GM12891 (cell line): ENCODE results near the gene KCNH1.

ENCODE experiments used
- DNase-seq: peaks from one replicate; pipeline ENCODE4 v3.0.0; 2011; ENCODE audit warnings: low spot score; ENCODE audit not compliant: insufficient read length
- FAIRE-seq: peaks from 2 replicates; lab custom pipeline; 2011; peaks lifted over from hg19 to GRCh38; lab: Jason Lieb, UNC
- PAX5 ChIP-seq: IDR thresholded peaks from 2 replicates; pipeline ENCODE4 v1.6.1; 2011; ENCODE audit warnings: low read length, moderate library complexity, mild to moderate bottlenecking; ENCODE audit not compliant: insufficient read depth, severe bottlenecking
- POLR2A ChIP-seq: IDR thresholded peaks from 2 replicates; pipeline ENCODE4 v1.6.1; 2011; ENCODE audit warnings: low read depth, low read length, control low read depth
- POLR2AphosphoS5 ChIP-seq: IDR thresholded peaks from 2 replicates; pipeline ENCODE4 v1.6.1; 2011; ENCODE audit warnings: low read depth, low read length, control low read depth
- POU2F2 ChIP-seq: IDR thresholded peaks from 2 replicates; pipeline ENCODE4 v1.6.1; 2011; ENCODE audit warnings: low read depth, mild to moderate bottlenecking, control low read depth, low read length, moderate library complexity
- SPI1 ChIP-seq: IDR thresholded peaks from 2 replicates; pipeline ENCODE4 v1.6.1; 2011; ENCODE audit warnings: low read depth, low read length, control low read depth
- TAF1 ChIP-seq: IDR thresholded peaks from 2 replicates; pipeline ENCODE4 v1.6.1; 2011; ENCODE audit warnings: low read depth, low read length, control low read depth

KCNH1 gene

GRCh38 chr1:210652329-210652954, 481.5 kb downstream of the KCNH1 start:
- FAIRE-seq (no peak), DNase-seq (no peak)
- no peak for TF ChIP-seq POLR2A
- TF ChIP-seq PAX5: no peak
- TF ChIP-seq POU2F2: no peak
- TF ChIP-seq SPI1: no peak
- no peak for TF ChIP-seq TAF1
- no peak for TF ChIP-seq POLR2AphosphoS5

GRCh38 chr1:210650403-210650802, 483.5 kb downstream of the KCNH1 start:
- FAIRE-seq (no peak), DNase-seq (no peak)
- TF ChIP-seq SPI1: no peak
- no peak for TF ChIP-seq POLR2AphosphoS5
- TF ChIP-seq PAX5: no peak
- no peak for TF ChIP-seq POU2F2
- TF ChIP-seq POLR2A: no peak
- no peak for TF ChIP-seq TAF1

DNA sequence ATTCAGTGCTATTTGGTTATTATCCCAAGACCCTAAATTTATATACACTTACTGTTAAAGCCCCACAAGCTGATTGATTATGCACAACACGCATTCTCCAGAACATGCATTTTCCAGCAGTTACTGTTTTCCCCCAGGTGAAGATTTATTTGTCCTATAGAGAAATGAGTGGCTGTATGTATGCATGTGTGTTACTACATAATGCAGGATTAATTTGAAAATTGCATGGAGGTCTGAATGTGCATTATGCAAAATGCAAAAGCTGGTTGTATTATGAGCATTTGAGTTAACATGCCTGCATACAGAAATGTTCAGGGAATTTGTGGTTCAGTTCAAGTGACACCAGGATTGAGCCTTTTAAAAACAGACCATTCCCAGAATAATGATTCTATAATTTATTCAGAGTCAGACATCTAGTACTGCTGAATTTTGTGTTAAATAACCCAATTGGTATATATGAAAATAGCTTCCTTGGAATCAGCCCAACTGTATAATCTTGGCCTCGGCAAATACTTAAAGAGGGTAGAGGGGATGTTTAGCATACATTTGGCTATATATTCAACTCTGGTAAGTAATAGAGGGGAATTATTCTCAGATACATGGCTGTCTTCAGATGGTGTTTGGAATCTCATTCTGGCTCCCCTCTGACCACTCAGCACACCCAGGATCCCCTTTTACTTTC, 485.2 kb downstream of the KCNH1 start:
- FAIRE-seq (no peak), DNase-seq (no peak)
- TF ChIP-seq POU2F2: no peak

DNA sequence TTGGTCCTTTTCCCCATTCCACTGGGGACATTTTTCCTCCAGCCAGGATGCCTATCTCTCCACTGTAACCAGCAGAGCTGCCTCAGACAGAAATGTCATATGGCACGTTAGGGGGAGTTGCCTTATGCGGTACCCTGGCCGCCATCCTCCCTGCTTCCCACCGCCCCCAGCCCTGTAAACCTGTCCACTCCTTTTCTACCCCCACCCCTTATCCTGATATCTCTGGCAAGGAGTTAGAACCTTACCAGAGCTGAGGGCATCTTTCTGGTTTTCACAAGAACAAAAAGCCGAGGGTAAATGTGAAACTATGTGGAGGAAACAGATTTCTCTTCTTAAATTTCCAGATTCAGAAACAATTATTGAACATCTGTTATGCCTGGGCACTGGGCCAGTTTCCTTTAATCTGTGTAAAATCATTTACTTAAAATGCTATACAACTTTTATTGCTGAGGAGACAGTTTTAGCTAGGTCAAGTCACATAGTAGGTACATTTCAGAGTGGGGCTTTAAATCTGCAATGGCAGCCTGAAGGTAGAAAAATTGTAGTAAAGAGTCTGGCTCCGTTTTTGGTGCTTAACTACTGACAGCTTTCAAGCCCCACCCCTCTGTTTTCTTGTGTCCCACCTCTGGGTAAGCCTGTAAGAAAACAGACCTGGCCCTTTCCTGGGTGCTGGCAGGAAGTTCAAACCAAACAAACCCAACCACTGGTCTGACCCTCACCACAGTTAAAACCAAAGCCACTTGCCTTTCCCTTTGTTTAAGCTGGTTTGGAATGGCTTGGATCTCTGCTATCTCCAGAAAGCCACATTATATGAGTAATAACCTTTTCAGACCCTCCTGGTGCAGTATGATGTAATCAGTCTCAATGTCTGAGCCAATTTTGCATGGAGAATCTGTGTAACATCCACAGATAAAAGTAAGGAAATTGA, 486.3 kb downstream of the KCNH1 start:
- DNase-seq (no peak), FAIRE-seq (no peak)
- TF ChIP-seq POLR2AphosphoS5 (no peak), TAF1 (no peak), POLR2A (no peak), POU2F2 (no peak), SPI1 (no peak), PAX5 (no peak)

DNA sequence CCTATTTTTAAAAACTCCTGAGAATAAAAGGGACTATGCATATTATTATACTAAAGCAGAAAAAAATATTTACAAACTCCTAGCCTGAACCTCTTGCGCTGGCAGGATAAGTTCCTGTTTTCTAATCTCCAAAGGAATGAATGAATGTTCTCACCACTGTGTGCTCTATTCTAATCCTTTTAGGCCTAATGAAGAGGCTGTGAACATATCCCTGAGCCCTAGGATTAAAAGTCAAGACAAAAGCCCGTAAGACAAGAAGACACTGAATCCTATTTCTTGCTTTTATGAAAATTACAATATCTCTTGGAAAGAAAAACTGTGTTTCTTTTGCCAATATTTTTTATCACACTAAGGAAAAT, 487.7 kb downstream of the KCNH1 start:
- TF ChIP-seq TAF1 (no peak), PAX5 (no peak), SPI1 (no peak), POU2F2 (no peak), POLR2A (no peak), POLR2AphosphoS5 (no peak)
- no peak for DNase-seq
- FAIRE-seq: no peak

DNA sequence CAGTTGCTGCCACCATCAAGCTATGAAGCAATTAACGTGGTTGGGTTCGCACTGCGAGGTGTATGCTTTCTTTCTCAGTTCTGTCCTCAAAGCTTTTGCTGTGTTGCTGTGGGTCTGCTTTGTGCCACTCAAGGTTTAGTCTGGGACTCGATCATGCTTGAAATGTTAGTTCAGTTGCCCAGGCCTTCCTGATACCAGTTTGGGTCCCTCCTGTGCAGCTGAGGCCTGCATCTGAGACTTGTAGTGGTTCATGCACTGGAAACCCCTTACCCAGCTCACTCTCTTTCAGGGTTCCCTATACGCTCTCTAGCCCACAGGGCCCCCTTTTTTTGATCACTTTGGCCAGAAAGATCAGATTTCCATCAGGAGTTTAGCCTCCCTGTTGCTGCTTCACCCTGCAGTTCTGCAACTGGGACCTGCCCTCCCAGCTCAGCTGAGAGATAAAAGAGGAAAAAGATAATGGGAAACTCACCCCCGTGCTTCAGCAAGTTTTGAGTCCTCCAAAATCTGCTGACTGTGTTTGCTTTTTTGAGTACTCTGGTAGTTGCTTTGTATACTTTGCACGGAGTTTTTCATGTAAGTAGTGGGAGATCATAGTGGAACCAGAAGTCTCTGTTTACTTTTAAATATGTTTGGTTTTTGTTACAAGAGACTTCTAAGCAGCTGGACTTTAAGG, 488.2 kb downstream of the KCNH1 start:
- FAIRE-seq (no peak), DNase-seq (no peak)
- TF ChIP-seq PAX5 (no peak), POLR2A (no peak), POU2F2 (no peak), SPI1 (no peak), POLR2AphosphoS5 (no peak), TAF1 (no peak)

DNA sequence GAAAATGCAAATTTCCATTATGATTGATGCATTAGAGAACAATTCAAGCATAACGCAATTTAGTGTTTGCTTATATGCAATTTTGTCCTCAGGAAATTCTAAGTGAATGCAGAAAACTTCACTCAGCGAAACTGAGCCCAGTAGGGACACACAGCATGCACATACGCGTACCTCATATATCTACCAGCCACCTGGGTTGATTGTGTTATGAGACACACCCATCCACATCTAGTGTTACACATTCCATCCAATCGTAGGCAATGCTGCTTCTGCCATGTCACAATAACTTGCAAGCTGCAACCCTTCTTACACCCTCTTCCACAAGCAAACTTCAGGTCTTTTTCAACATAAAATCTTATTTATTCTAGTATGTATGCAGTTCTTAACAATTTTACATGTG, 492.4 kb downstream of the KCNH1 start:
- DNase-seq (no peak), FAIRE-seq (no peak)
- no peak for TF ChIP-seq POLR2AphosphoS5
- TF ChIP-seq TAF1: no peak
- TF ChIP-seq POLR2A: no peak
- TF ChIP-seq SPI1: no peak
- no peak for TF ChIP-seq POU2F2
- TF ChIP-seq PAX5: no peak

DNA sequence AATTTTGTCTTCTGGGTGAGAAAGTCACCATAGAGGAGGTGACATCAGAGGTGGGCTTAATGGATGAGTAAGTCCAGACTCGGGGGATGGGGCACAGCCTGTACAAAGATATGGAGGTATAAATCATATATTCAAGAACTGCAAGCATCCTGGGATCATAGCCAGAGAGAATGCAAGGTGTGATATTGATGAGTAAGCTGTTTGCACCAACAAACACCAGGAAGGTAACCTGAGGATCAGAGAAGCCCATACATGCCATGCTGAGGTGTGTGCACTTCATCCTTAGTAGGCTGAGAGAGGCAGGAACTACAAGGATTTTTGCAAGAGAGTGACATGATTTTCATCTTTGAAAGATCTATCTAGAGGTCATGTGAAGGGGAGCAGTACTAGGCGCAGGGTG, 498.8 kb downstream of the KCNH1 start:
- TF ChIP-seq TAF1: no peak
- no peak for TF ChIP-seq POU2F2
- FAIRE-seq (no peak), DNase-seq (no peak)

GRCh38 chr1:210633636-210634035, 500.3 kb downstream of the KCNH1 start:
- DNase-seq: no peak
- no peak for FAIRE-seq
- TF ChIP-seq POLR2AphosphoS5 (no peak), PAX5 (no peak)

GRCh38 chr1:210633140-210633539, 500.8 kb downstream of the KCNH1 start:
- FAIRE-seq (no peak), DNase-seq (no peak)
- no peak for TF ChIP-seq POLR2A
- TF ChIP-seq PAX5: no peak
- no peak for TF ChIP-seq POLR2AphosphoS5
- TF ChIP-seq SPI1: no peak
- TF ChIP-seq POU2F2: no peak
